A549 (cell line): Measurements from ENCODE around the gene NTN1. TPM values are rescaled to one million over a fixed set of nuclear protein-coding genes. Genes with fewer than 3 reads are reported as not detected.

Experiments used
- ATAC-seq, 2 experiments: fragments of 200-7000 bp in 1 of 2; fragments of >200 bp in 1 of 2; cut with Nextera tagmentation in 1 of 2; cut with Tn5 transposase in 1 of 2; 3 replicates each; pipeline versions ENCODE4 v1.8.0 to v1.9.1; 2018 to 2020; ENCODE audit warnings: mild to moderate bottlenecking in 1 of 2, moderate library complexity in 1 of 2
- CTCF ChIA-PET: fragments of 300-600 bp; sonication (Branson Sonifier 250); formaldehyde crosslinking; extraction: SDS; loops from one replicate; lab custom pipeline; 2021; ENCODE audit warnings: antibody characterized with exemption, inconsistent platforms; lab: Yijun Ruan, JAX
- POLR2A ChIA-PET: fragments of 350-600 bp; formaldehyde crosslinking; extraction: SDS; loops from one replicate; lab custom pipeline; 2021; ENCODE audit warnings: antibody characterized with exemption, inconsistent platforms; lab: Yijun Ruan, JAX
- DNase-seq, 2 experiments: peaks; one replicate each; pipeline versions ENCODE4 v3.0.0 to v3.0.0-alpha.2; 2011 to 2016; ENCODE audit warnings: low read depth in 1 of 2, low spot score in 1 of 2
- FAIRE-seq: peaks from 2 replicates; lab custom pipeline; 2011; peaks lifted over from hg19 to GRCh38; lab: Jason Lieb, UNC
- H3K27ac ChIP-seq, 2 experiments: fragments of >200 bp; sonication (Bioruptor Twin); formaldehyde crosslinking; 3 replicates each; pipeline ENCODE4 v1.5.1; 2016 to 2017
- H3K4me1 ChIP-seq: fragments of >200 bp; sonication (Bioruptor Twin); formaldehyde crosslinking; 3 replicates; pipeline ENCODE4 v1.6.1; 2016
- H3K4me2 ChIP-seq: fragments of >200 bp; sonication (Bioruptor Twin); formaldehyde crosslinking; 3 replicates; pipeline ENCODE4 v1.6.1; 2016
- H3K4me3 ChIP-seq: fragments of >200 bp; sonication (Bioruptor Twin); formaldehyde crosslinking; 3 replicates; pipeline ENCODE4 v1.5.1; 2016
- H3K9me3 ChIP-seq: fragments of >200 bp; sonication (Bioruptor Twin); formaldehyde crosslinking; 3 replicates; pipeline ENCODE4 v1.6.1; 2016
- BCL3 ChIP-seq: fragments of >200 bp; sonication (Bioruptor Twin); formaldehyde crosslinking; IDR thresholded peaks from 3 replicates; pipeline ENCODE4 v1.6.1; 2016
- BHLHE40 ChIP-seq: IDR thresholded peaks from 2 replicates; pipeline ENCODE4 v1.6.1; 2012; ENCODE audit warnings: low read depth, low read length, inconsistent platforms
- CEBPB ChIP-seq, 2 experiments: fragments of >200 bp in 1 of 2; sonication (Bioruptor Twin) in 1 of 2; formaldehyde crosslinking in 1 of 2; IDR thresholded peaks; 2 replicates each; pipeline ENCODE4 v1.6.1; 2012 to 2016
- EP300 ChIP-seq, 2 experiments: fragments of >200 bp; sonication (Bioruptor Twin); formaldehyde crosslinking; IDR thresholded peaks; 2 replicates in 1 of 2; 3 replicates in 1 of 2; pipeline ENCODE4 v1.6.1; 2016 to 2017
- ESRRA ChIP-seq: fragments of 150-350 bp; IDR thresholded peaks from 2 replicates; pipeline ENCODE4 v1.6.1; 2014; ENCODE audit warnings: mild to moderate bottlenecking, low read length, borderline replicate concordance
- HEYL ChIP-seq: fragments of 250-450 bp; sonication (Bioruptor Pico); IDR thresholded peaks from 2 replicates; pipeline ENCODE4 v1.8.0; 2021; ENCODE audit warnings: mild to moderate bottlenecking, moderate library complexity
- HOXA7 ChIP-seq: fragments of 250-450 bp; sonication (Bioruptor Pico); IDR thresholded peaks from 2 replicates; pipeline ENCODE4 v1.5.0; 2020; ENCODE audit warnings: mild to moderate bottlenecking, moderate library complexity
- HOXB13 ChIP-seq: fragments of 250-450 bp; sonication (Bioruptor Pico); IDR thresholded peaks from 2 replicates; pipeline ENCODE4 v1.5.0; 2020; ENCODE audit warnings: low read depth, mild to moderate bottlenecking, moderate library complexity
- KDM1A ChIP-seq: fragments of 200-600 bp; sonication (generic); IDR thresholded peaks from 2 replicates; pipeline ENCODE4 v1.6.1; 2016; ENCODE audit warnings: low read depth, mild to moderate bottlenecking
- KDM5A ChIP-seq: fragments of 200-600 bp; sonication (generic); IDR thresholded peaks from 2 replicates; pipeline ENCODE4 v1.6.1; 2016; ENCODE audit warnings: antibody characterized with exemption, mild to moderate bottlenecking
- MAFK ChIP-seq: fragments of 450-650 bp; IDR thresholded peaks from 2 replicates; pipeline ENCODE4 v1.6.1; 2014; ENCODE audit not compliant: partially characterized antibody
- MAX ChIP-seq: IDR thresholded peaks from 2 replicates; pipeline ENCODE4 v1.6.1; 2012
- MAZ ChIP-seq: fragments of 150-350 bp; IDR thresholded peaks from 2 replicates; pipeline ENCODE4 v1.6.1; 2014; ENCODE audit warnings: antibody characterized with exemption, low read depth, low read length, borderline replicate concordance
- NR3C1 ChIP-seq: fragments of >200 bp; sonication (Bioruptor Twin); formaldehyde crosslinking; IDR thresholded peaks from 3 replicates; pipeline ENCODE4 v1.6.1; 2017
- PBX3 ChIP-seq: IDR thresholded peaks from 2 replicates; pipeline ENCODE4 v1.6.1; 2012
- PHF8 ChIP-seq: fragments of 200-600 bp; sonication (generic); IDR thresholded peaks from 2 replicates; pipeline ENCODE4 v1.6.1; 2016; ENCODE audit warnings: low read depth, mild to moderate bottlenecking, antibody characterized with exemption, moderate library complexity, borderline replicate concordance
- RAD21 ChIP-seq, 2 experiments: fragments of >200 bp in 1 of 2; sonication (Bioruptor Twin) in 1 of 2; formaldehyde crosslinking in 1 of 2; IDR thresholded peaks in 1 of 2; conservative IDR thresholded peaks in 1 of 2; 2 replicates in 1 of 2; 3 replicates in 1 of 2; pipeline ENCODE4 v1.6.1; 2012 to 2018; ENCODE audit warnings: inconsistent platforms in 1 of 2
- RARB ChIP-seq: fragments of 250-450 bp; sonication (Bioruptor Pico); IDR thresholded peaks from 2 replicates; pipeline ENCODE4 v1.8.0; 2021; ENCODE audit warnings: mild to moderate bottlenecking, moderate library complexity
- SMC3 ChIP-seq: fragments of >200 bp; sonication (Bioruptor Twin); formaldehyde crosslinking; IDR thresholded peaks from 3 replicates; pipeline ENCODE4 v1.6.1; 2018; ENCODE audit warnings: inconsistent platforms
- TP53 ChIP-seq: fragments of 250-450 bp; sonication (Bioruptor Pico); IDR thresholded peaks from 2 replicates; pipeline ENCODE4 v1.5.0; 2021; ENCODE audit warnings: mild to moderate bottlenecking, moderate library complexity
- ZC3H11A ChIP-seq: fragments of 450-650 bp; IDR thresholded peaks from 2 replicates; pipeline ENCODE4 v1.6.1; 2014; ENCODE audit warnings: antibody characterized with exemption, mild to moderate bottlenecking
- WGBS: methylation state at CpG from one replicate; pipeline ENCODE4 v1.1.6; 2017; ENCODE audit errors: missing lambda C conversion rate; 5-methylcytosine and 5-hydroxymethylcytosine counted together
- polyA plus RNA-seq, 4 experiments: library from polyadenylated mRNA; depleted of rRNA in 3 of 4; stranded (reverse); fragments of >200 nt; fragmentation: RNase III in 1 of 4; extraction: RNeasy Plus Mini Kit Qiagen cat#74134 plus additional on column Dnase treatment in 1 of 4; gene quantifications; 2 replicates in 3 of 4; 3 replicates in 1 of 4; pipeline ENCODE4 v1.2.3, GENCODE V29; 2011 to 2017
- TF ChIP-seq, protein P1 (sequence below): fragments of 450-650 bp; IDR thresholded peaks from 2 replicates; pipeline ENCODE4 v1.6.1; 2014; ENCODE audit warnings: antibody characterized with exemption
- TF ChIP-seq, protein P2 (sequence below): fragments of >200 bp; sonication (Bioruptor Twin); formaldehyde crosslinking; IDR thresholded peaks from 2 replicates; pipeline ENCODE4 v1.6.1; 2016
- TF ChIP-seq, protein P3 (sequence below): fragments of 150-350 bp; IDR thresholded peaks from 2 replicates; pipeline ENCODE4 v1.6.1; 2014; ENCODE audit warnings: low read depth, mild to moderate bottlenecking, low read length
- TF ChIP-seq, protein P4 (sequence below): fragments of 250-450 bp; sonication (Bioruptor Pico); IDR thresholded peaks from 2 replicates; pipeline ENCODE4 v1.5.0; 2020; ENCODE audit warnings: low read depth, mild to moderate bottlenecking, moderate library complexity
- TF ChIP-seq, protein P5 (sequence below): fragments of >200 bp; sonication (Bioruptor Twin); formaldehyde crosslinking; IDR thresholded peaks from 3 replicates; pipeline ENCODE4 v1.5.1; 2016

Gene NTN1
- polyA plus RNA-seq, 2 of the 4 experiments (the other 2 are of a cell fraction) = 0.12 to 0.13 TPM

DNA sequence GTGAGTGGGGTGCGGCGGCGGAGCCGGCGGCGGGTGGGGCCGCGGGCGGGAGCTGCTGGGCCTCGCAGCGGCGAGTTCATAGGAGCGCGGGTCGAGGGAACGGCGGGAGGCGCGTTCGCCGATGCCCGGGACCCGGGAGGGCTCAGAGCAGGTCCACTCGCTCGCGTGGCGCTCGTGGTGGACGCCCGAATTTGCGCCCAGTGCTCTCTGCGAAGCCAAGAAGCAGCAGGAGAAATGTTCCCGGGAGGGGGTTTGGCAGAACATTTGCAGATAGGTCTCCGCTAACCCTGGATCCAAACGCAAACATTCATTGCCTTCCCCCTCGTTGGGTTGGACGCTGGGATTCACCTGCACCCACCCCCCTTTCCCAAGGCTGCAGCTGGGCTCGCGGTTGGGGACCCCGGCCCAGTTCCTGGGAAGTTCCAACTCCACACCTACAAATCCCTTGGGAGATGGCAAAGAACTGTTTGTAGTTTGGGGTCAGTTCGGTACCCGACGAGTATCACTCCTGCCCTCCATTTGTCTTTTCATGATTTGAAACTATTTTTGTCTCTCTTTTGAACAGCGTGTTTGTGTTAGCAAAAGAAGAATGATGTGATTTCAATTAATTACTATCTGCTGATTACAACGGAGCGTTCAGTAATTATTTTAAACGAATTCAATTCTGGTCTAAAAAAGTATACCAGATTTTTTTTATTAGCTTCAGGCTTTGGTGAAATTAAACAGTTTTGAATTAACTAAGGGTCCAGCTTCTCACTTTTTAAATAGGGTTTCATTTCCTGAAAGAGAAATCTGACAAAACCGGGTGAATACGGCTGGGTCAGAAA is 2.3 kb downstream of the NTN1 start:
- ATAC-seq (no peak), DNase-seq (no peak), FAIRE-seq (no peak)
- H3K27ac ChIP-seq = no peak overlapping the region
- POLR2A ChIA-PET = no interaction called here
- H3K4me3 ChIP-seq = no peak overlapping the region
- WGBS = 54% methylated on average over 40 of the region's 49 CpGs
- no peaks in the 10 kb centered on the region for H3K9me3 ChIP-seq
- H3K4me2 ChIP-seq = peak overlapping the region; percentile 89; the same call in 1 of the 3 replicates
- CTCF ChIA-PET = interaction anchor here (0.6 to 1.1 kb wide), 2 partner anchors 25 to 735 kb away, joined by 3 to 5 read pairs; no protein-coding TSS in a partner anchor
- TF ChIP-seq MAZ (no peak), PHF8 (no peak), MAX (no peak), HOXB13 (CRISPR knock-in tag) (no peak), BHLHE40 (no peak), KDM1A (no peak), PBX3 (no peak), KDM5A (no peak), TP53 (CRISPR knock-in tag) (no peak), RAD21 (conservative IDR thresholded peaks at IDR 0.05 in 1 of 2, IDR thresholded peaks at IDR 0.05 in 1 of 2) (no peak), NR3C1 (no peak)
- TF ChIP-seq, protein P1, sequence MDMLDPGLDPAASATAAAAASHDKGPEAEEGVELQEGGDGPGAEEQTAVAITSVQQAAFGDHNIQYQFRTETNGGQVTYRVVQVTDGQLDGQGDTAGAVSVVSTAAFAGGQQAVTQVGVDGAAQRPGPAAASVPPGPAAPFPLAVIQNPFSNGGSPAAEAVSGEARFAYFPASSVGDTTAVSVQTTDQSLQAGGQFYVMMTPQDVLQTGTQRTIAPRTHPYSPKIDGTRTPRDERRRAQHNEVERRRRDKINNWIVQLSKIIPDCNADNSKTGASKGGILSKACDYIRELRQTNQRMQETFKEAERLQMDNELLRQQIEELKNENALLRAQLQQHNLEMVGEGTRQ = no peak
- TF ChIP-seq, protein P2, sequence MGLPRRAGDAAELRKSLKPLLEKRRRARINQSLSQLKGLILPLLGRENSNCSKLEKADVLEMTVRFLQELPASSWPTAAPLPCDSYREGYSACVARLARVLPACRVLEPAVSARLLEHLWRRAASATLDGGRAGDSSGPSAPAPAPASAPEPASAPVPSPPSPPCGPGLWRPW = no peak
- TF ChIP-seq, protein P3, sequence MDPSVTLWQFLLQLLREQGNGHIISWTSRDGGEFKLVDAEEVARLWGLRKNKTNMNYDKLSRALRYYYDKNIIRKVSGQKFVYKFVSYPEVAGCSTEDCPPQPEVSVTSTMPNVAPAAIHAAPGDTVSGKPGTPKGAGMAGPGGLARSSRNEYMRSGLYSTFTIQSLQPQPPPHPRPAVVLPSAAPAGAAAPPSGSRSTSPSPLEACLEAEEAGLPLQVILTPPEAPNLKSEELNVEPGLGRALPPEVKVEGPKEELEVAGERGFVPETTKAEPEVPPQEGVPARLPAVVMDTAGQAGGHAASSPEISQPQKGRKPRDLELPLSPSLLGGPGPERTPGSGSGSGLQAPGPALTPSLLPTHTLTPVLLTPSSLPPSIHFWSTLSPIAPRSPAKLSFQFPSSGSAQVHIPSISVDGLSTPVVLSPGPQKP = no peak
- TF ChIP-seq, protein P4, sequence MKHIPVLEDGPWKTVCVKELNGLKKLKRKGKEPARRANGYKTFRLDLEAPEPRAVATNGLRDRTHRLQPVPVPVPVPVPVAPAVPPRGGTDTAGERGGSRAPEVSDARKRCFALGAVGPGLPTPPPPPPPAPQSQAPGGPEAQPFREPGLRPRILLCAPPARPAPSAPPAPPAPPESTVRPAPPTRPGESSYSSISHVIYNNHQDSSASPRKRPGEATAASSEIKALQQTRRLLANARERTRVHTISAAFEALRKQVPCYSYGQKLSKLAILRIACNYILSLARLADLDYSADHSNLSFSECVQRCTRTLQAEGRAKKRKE (CRISPR knock-in tag) = no peak
- peaks cover 14% of the 10 kb centered on the region; the same call in 1 of the 3 replicates for H3K4me1 ChIP-seq

DNA sequence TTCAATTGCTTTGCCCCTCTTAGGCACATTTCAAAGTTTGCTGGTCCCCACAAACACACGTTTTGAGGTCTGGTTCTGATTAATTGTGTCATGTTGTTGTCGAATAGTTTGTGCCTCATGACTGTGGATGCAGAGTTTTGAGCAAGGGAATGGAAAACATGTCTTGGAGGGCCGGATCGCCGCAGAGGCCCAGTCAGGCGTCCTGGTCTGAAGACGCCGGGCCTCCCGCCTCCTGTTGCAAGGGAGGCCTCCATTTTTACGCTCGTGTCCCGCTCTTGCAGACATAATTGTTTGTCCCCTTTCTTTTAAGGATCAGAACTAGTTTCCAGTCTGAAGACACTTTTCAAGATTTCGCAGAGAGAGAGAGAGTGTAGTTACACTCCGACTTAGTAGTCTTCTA is 3.2 kb downstream of the NTN1 start:
- H3K4me1 ChIP-seq = peaks cover 14% of the 10 kb centered on the region; the same call in 1 of the 3 replicates
- ChIA-PET CTCF (interaction anchor here (0.6 to 1.1 kb wide), 2 partner anchors 26 to 734 kb away, joined by 3 to 5 read pairs; no protein-coding TSS in a partner anchor), POLR2A (no interaction called here)
- H3K9me3 ChIP-seq = no peaks in the 10 kb centered on the region
- no peak for DNase-seq
- no peak overlapping the region for H3K27ac ChIP-seq
- no peak overlapping the region for H3K4me3 ChIP-seq
- WGBS = 73% methylated on average over 14 of the region's 14 CpGs
- no peak for FAIRE-seq
- no peak overlapping the region for H3K4me2 ChIP-seq
- no peak for ATAC-seq
- TF ChIP-seq RARB (CRISPR knock-in tag) (no peak), ESRRA (no peak), EP300 (IDR thresholded peaks at IDR 0.05) (no peak), HOXA7 (CRISPR knock-in tag) (no peak), ZC3H11A (no peak), CEBPB (IDR thresholded peaks at IDR 0.05) (no peak), HEYL (no peak), MAX (no peak), BCL3 (no peak), MAFK (no peak), SMC3 (no peak)
- TF ChIP-seq, protein P2 = no peak
- TF ChIP-seq, protein P1 = no peak
- TF ChIP-seq, protein P5, sequence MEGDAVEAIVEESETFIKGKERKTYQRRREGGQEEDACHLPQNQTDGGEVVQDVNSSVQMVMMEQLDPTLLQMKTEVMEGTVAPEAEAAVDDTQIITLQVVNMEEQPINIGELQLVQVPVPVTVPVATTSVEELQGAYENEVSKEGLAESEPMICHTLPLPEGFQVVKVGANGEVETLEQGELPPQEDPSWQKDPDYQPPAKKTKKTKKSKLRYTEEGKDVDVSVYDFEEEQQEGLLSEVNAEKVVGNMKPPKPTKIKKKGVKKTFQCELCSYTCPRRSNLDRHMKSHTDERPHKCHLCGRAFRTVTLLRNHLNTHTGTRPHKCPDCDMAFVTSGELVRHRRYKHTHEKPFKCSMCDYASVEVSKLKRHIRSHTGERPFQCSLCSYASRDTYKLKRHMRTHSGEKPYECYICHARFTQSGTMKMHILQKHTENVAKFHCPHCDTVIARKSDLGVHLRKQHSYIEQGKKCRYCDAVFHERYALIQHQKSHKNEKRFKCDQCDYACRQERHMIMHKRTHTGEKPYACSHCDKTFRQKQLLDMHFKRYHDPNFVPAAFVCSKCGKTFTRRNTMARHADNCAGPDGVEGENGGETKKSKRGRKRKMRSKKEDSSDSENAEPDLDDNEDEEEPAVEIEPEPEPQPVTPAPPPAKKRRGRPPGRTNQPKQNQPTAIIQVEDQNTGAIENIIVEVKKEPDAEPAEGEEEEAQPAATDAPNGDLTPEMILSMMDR = no peak
